ENCODE results near the gene FBXO11. TPM values are rescaled to one million over a fixed set of nuclear protein-coding genes. Genes with fewer than 3 reads are reported as not detected.
A peak's percentile ranks its signal among the peaks of the same experiment; 100 is the strongest.

Gene FBXO11
- total RNA-seq = 100 to 1,000 TPM; 104 to 110 (median 105) TPM
- 87.6 TPM for total RNA-seq (2013)

DNA sequence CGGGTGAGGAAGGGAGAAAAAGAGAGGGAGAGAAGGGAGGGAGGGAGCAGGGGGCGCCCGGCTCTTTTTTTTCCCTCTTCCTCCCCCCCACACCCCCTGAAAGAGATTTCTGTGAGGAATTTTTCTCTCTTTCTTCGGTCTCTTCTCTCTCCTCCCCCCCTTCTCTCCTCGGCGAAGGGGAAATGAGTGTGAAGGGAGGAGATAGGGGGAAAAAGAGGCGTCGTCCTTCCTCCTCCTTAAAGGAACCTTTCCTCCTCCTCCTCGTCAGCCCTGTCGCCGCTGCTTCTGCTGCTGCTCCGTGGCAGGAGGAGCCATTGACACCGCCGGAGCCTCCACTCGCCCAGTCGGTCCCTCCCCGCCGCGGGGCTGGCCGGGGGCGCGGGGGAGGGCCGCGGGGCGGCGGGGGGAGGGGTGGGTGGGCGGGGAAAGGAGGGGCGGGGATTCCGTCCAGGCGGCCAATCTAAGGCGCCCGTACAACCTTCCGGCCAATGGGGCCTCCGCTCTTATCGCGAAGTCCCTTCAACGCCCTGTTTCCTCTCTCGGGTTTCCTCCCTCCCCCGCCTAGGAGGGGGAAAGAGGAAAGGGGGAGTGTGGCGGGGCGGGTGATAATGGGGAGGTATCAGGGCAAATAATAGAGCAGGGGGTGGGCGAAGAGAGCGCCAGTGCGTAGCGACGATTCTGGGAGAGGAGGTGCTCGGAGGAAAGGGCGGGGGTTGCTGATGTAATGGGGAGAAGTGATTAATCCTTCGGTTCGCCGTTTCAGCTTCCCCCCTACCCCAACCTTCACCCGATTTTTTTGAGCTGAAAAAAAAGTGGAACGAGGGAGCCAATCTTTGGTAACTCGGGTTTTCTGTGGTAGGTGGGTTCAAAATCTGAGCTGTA is at the start of gene FBXO11:
Gene FBXO11 (minus strand): TSS at position 342 of the 882 bp plus-strand sequence. CDS start 778 bp downstream, outside the sequence.
- H3K36me3 ChIP-seq (ENCODE audit: control insufficient read depth, insufficient read depth, low read length) = no peaks in the 10 kb centered on the region
- H3K9me3 ChIP-seq (ENCODE audit: control insufficient read depth, insufficient read depth, low read length) = no peaks in the 10 kb centered on the region
- Mint-ChIP-seq H3K27me3 (ENCODE audit: low read depth in 2 of 2) (no peaks in the 10 kb centered on the region), H3K4me3 (peak within 1 kb of the TSS; percentile 95), H3K27ac (peak within 1 kb of the TSS; percentile 93 to 98), H3K4me1 (peaks cover 41 to 44% of the 10 kb centered on the region in 2 donors), H3K9me3 (no peaks in the 10 kb centered on the region), H3K36me3 (no peaks in the 10 kb centered on the region)
- intact Hi-C loops (cut with micrococcal nuclease) = loop anchor here (1.0 to 5.0 kb wide), 5 partner anchors 18 to 516 kb away; partner anchors contain the start of gene MSH6
- no peaks in the 10 kb centered on the region for H3K27me3 ChIP-seq (ENCODE audit: control insufficient read depth, insufficient read depth, low read length)
- ATAC-seq (peak; percentile 80 to 94 (median 82)), DNase-seq (peak; percentile 90 to 97)
- H3K4me3 ChIP-seq (ENCODE audit: low read length) = peak within 1 kb of the TSS; percentile 89
- H3K4me1 ChIP-seq (ENCODE audit: control insufficient read depth, insufficient read depth, low read length) = peaks cover 7% of the 10 kb centered on the region
- TF ChIP-seq, protein P1, sequence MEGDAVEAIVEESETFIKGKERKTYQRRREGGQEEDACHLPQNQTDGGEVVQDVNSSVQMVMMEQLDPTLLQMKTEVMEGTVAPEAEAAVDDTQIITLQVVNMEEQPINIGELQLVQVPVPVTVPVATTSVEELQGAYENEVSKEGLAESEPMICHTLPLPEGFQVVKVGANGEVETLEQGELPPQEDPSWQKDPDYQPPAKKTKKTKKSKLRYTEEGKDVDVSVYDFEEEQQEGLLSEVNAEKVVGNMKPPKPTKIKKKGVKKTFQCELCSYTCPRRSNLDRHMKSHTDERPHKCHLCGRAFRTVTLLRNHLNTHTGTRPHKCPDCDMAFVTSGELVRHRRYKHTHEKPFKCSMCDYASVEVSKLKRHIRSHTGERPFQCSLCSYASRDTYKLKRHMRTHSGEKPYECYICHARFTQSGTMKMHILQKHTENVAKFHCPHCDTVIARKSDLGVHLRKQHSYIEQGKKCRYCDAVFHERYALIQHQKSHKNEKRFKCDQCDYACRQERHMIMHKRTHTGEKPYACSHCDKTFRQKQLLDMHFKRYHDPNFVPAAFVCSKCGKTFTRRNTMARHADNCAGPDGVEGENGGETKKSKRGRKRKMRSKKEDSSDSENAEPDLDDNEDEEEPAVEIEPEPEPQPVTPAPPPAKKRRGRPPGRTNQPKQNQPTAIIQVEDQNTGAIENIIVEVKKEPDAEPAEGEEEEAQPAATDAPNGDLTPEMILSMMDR (IDR thresholded peaks at IDR 0.05) = peak; percentile 60
- 0% methylated on average over 19 of the region's 54 CpGs for WGBS (ENCODE audit: insufficient coverage)
- peak within 1 kb of the TSS; percentile 97 for H3K27ac ChIP-seq (ENCODE audit: low read length)

DNA sequence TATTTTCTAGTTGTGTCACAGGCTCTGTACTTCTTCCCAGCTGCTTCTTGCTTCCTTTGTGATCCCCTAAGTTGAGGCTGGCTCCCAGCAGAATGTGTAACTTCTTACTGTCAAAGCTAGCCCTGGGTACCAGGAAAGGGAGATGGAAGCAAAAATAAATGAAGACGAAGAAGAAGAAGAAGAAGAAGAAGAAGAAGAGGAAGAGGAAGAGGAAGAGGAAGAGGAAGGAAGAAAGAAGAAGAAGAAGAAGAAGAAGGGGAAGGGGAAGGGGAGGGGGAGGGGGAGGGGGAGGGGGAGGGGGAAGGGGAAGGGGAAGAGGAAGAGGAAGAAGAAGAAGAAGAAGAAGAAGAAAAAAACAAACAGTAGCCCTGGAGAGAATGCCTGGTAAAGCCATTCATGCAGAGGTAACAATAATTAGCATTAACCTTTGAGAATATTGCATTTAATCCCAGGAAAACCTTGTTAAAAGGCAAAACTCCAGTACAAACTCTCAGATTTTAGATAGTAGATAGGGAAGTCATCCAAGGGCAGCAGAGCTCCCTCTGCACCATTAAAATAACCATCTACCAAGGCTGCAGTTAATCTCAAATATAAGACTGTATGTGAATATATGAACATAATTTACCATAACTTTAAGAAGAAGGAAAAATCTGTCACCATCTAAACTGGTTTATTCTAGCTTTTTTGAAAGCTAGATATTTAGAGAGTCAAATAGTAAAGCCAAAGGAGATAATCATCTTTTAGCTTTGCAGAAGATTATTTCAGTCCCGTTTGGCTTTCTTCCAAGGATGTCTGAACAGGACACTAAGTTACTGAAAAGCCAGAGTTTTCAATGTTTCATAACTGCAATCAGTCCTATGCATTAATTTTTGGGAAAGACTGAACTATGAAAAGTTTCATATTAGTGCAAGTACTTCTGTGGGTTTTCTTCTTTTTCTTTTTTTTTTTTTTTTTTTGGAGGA is 44.3 kb upstream of the FBXO11 start:
- peaks cover 0 to 8% of the 10 kb centered on the region in 2 donors for H3K27me3 Mint-ChIP-seq (ENCODE audit: low read depth in 2 of 2)
- no peaks in the 10 kb centered on the region for H3K9me3 Mint-ChIP-seq
- no peak overlapping the region for H3K4me3 ChIP-seq (ENCODE audit: low read length)
- no peaks in the 10 kb centered on the region for H3K27me3 ChIP-seq (ENCODE audit: control insufficient read depth, insufficient read depth, low read length)
- ATAC-seq (no peak), DNase-seq (no peak)
- 83% methylated on average over 1 of the region's 2 CpGs for WGBS (ENCODE audit: insufficient coverage)
- no peak overlapping the region for H3K27ac Mint-ChIP-seq
- intact Hi-C loops (cut with micrococcal nuclease) = no loop called here
- no peaks in the 10 kb centered on the region for H3K4me1 Mint-ChIP-seq
- H3K4me1 ChIP-seq (ENCODE audit: control insufficient read depth, insufficient read depth, low read length) = no peaks in the 10 kb centered on the region
- no peaks in the 10 kb centered on the region for H3K36me3 Mint-ChIP-seq
- no peak overlapping the region for H3K4me3 Mint-ChIP-seq
- H3K36me3 ChIP-seq (ENCODE audit: control insufficient read depth, insufficient read depth, low read length) = no peaks in the 10 kb centered on the region
- H3K27ac ChIP-seq (ENCODE audit: low read length) = no peak overlapping the region
- TF ChIP-seq, protein P1 (IDR thresholded peaks at IDR 0.05) = no peak
- H3K9me3 ChIP-seq (ENCODE audit: control insufficient read depth, insufficient read depth, low read length) = no peaks in the 10 kb centered on the region

DNA sequence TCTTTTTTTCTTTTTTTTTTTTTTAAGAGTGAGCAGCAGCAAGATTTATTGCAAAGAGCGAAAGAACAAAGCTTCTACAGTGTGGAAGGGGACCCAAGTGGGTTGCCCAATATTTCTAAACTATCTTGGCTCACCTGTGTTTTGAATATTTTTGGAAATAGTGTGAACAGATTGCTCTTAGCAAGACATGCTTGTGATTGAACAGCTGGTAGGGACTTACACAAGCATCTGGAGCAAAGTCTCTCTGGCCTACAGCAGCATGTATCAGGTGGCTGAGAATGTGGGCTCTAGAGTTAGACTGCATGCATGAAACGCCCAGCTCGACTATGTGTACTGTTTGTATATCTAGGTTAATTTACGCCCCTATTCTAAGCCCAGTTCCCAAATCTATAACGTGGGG is 40.3 kb upstream of the FBXO11 start:
- ATAC-seq (no peak), DNase-seq (no peak)
- Histone ChIP-seq H3K4me1 (ENCODE audit: control insufficient read depth, insufficient read depth, low read length) (no peaks in the 10 kb centered on the region), H3K9me3 (ENCODE audit: control insufficient read depth, insufficient read depth, low read length) (no peaks in the 10 kb centered on the region), H3K27me3 (ENCODE audit: control insufficient read depth, insufficient read depth, low read length) (no peaks in the 10 kb centered on the region), H3K4me3 (ENCODE audit: low read length) (no peak overlapping the region), H3K36me3 (ENCODE audit: control insufficient read depth, insufficient read depth, low read length) (no peaks in the 10 kb centered on the region), H3K27ac (ENCODE audit: low read length) (no peak overlapping the region)
- no peaks in the 10 kb centered on the region for H3K9me3 Mint-ChIP-seq
- H3K27me3 Mint-ChIP-seq (ENCODE audit: low read depth in 2 of 2) = peaks cover 0 to 5% of the 10 kb centered on the region in 2 donors
- intact Hi-C loops (cut with micrococcal nuclease) = no loop called here
- H3K27ac Mint-ChIP-seq = no peak overlapping the region
- H3K4me1 Mint-ChIP-seq = no peaks in the 10 kb centered on the region
- WGBS (ENCODE audit: insufficient coverage) = 98% methylated on average over 4 of the region's 5 CpGs
- no peaks in the 10 kb centered on the region for H3K36me3 Mint-ChIP-seq
- TF ChIP-seq, protein P1 (IDR thresholded peaks at IDR 0.05) = no peak
- H3K4me3 Mint-ChIP-seq = no peak overlapping the region
